Epithelial cell of esophagus (primary cell): ENCODE results near the gene TDRD7.
"Not testable (repeated sequence)": the region's sequence is repeated elsewhere in the genome, so short reads cannot be mapped to it uniquely, and the experiment has no call there.

Source experiments
- DNase-seq: peaks from one replicate; pipeline ENCODE4 v3.0.0; 2010; ENCODE audit warnings: low read depth
- H3K4me3 ChIP-seq: 2 replicates; pipeline ENCODE4 v1.5.1; 2011; ENCODE audit warnings: mild to moderate bottlenecking, low read length, control low read depth
- CTCF ChIP-seq: IDR thresholded peaks from 2 replicates; pipeline ENCODE4 v1.5.1; 2011; ENCODE audit warnings: low read depth, mild to moderate bottlenecking, low read length, control low read depth, inconsistent platforms; ENCODE audit not compliant: insufficient read depth; ENCODE audit errors: missing control alignments

Gene TDRD7

GRCh38 chr9:97487861-97488260 lies 76.0 kb downstream of the TDRD7 start:
- no peak for DNase-seq
- H3K4me3 ChIP-seq, result no peak overlapping the region
- TF ChIP-seq CTCF, result no peak

- no peak for DNase-seq
- H3K4me3 ChIP-seq, result no peak overlapping the region
- no peak for TF ChIP-seq CTCF
Observed at GRCh38 chr9:97491216-97491999, 79.5 kb downstream of the TDRD7 start.

- not testable (repeated sequence) for DNase-seq, H3K4me3 ChIP-seq
Observed at GRCh38 chr9:97497558-97498375, 85.9 kb downstream of the TDRD7 start.

GRCh38 chr9:97498846-97499245 lies 87.0 kb downstream of the TDRD7 start:
- H3K4me3 ChIP-seq, result not testable (repeated sequence)

GRCh38 chr9:97500263-97500662 lies 88.4 kb downstream of the TDRD7 start:
- no peak for DNase-seq
- TF ChIP-seq CTCF, result no peak
- H3K4me3 ChIP-seq, result no peak overlapping the region

More at GRCh38 chr9:97498846-97499245, 87.0 kb downstream of the TDRD7 start:
- not testable (repeated sequence) for DNase-seq

- no peak for DNase-seq
- no peak for TF ChIP-seq CTCF
- H3K4me3 ChIP-seq, result no peak overlapping the region
Observed at GRCh38 chr9:97500765-97501176, 88.9 kb downstream of the TDRD7 start.

GRCh38 chr9:97501177-97501971 lies 89.5 kb downstream of the TDRD7 start, which contains the start of gene TMOD1:
TSS of gene TMOD1 (plus strand) at chr9:97501666. CDS start at chr9:97524189, 22,523 bp downstream.
- peak within 1 kb of the TSS; percentile 5 for H3K4me3 ChIP-seq
- TF ChIP-seq CTCF, result no peak
- DNase-seq, result peak; percentile 44
